Measurements from ENCODE around the gene AQP4.

The AQP4 gene

GRCh38 chr18:26874283-26874682, 8.8 kb upstream of the AQP4 start:
- no peaks in the 10 kb centered on the region for H3K9me3 ChIP-seq
- no peak for TF ChIP-seq Cebpa-rat (IDR thresholded peaks at IDR 0.05)
- no peaks in the 10 kb centered on the region for H3K27me3 ChIP-seq

DNA sequence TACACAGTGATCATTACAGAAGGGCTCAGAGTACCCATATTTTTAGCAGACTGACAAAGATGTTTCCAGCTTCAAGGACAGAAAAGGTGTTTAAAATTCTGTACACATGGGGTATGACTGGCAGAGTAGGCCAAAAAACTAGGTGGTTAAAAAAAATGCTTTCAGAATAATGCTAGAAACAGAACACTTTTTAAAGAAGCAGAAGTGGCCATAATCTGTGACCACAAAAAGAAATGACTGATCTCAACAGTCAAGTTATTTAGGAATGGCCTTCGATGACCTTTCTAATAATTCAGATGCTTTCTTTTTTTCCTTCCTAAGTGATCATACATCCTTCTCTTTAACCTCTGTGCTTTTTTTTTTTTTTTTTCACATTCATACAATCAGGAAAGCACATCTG, 4.1 kb upstream of the AQP4 start:
- no peak overlapping the region for H3K9ac ChIP-seq
- no peak for TF ChIP-seq Cebpa-rat (IDR thresholded peaks at IDR 0.05)
- H3K36me3 ChIP-seq: no peaks in the 10 kb centered on the region
- 0 out of 2 replicates have a peak, but pooled peaks cover under 1% of the 10 kb centered on the region for H3K4me1 ChIP-seq
- no peak overlapping the region for H3K4me2 ChIP-seq
- no peaks in the 10 kb centered on the region for H4K20me1 ChIP-seq
- no peaks in the 10 kb centered on the region for H3K27me3 ChIP-seq
- no peak overlapping the region for H3K27ac ChIP-seq
- H3K9me3 ChIP-seq: no peaks in the 10 kb centered on the region
- H3K4me3 ChIP-seq: no peak overlapping the region

More at GRCh38 chr18:26874283-26874682, 8.8 kb upstream of the AQP4 start:
- Histone ChIP-seq H3K4me3 (no peak overlapping the region), H3K9ac (no peak overlapping the region), H3K4me1 (no peaks in the 10 kb centered on the region), H3K36me3 (no peaks in the 10 kb centered on the region), H3K4me2 (no peak overlapping the region), H4K20me1 (no peaks in the 10 kb centered on the region), H3K27ac (no peak overlapping the region)

- H3K4me3 ChIP-seq: no peak overlapping the region
- H3K4me1 ChIP-seq: 0 out of 2 replicates have a peak, but pooled peaks cover 6% of the 10 kb centered on the region
- H4K20me1 ChIP-seq: no peaks in the 10 kb centered on the region
- no peaks in the 10 kb centered on the region for H3K27me3 ChIP-seq
- H3K36me3 ChIP-seq: no peaks in the 10 kb centered on the region
- no peaks in the 10 kb centered on the region for H3K9me3 ChIP-seq
- no peak overlapping the region for H3K9ac ChIP-seq
- no peak for TF ChIP-seq Cebpa-rat (IDR thresholded peaks at IDR 0.05)
- no peak overlapping the region for H3K27ac ChIP-seq
- H3K4me2 ChIP-seq: no peak overlapping the region
These were observed 3.6 kb upstream of the AQP4 start for GRCh38 chr18:26868968-26869586.

- H4K20me1 ChIP-seq: no peaks in the 10 kb centered on the region
- H3K9ac ChIP-seq: no peak overlapping the region
- H3K4me1 ChIP-seq: 0 out of 2 replicates have a peak, but pooled peaks cover 8% of the 10 kb centered on the region
- H3K4me3 ChIP-seq: no peak overlapping the region
- H3K9me3 ChIP-seq: 0 out of 2 replicates have a peak, but pooled peaks cover 5% of the 10 kb centered on the region
- no peak overlapping the region for H3K27ac ChIP-seq
- no peak for TF ChIP-seq Cebpa-rat (IDR thresholded peaks at IDR 0.05)
- no peak overlapping the region for H3K4me2 ChIP-seq
- H3K36me3 ChIP-seq: no peaks in the 10 kb centered on the region
- H3K27me3 ChIP-seq: no peaks in the 10 kb centered on the region
These were observed 2.0 kb upstream of the AQP4 start for GRCh38 chr18:26867471-26867870.

- H3K4me3 ChIP-seq: no peak overlapping the region
- H3K27me3 ChIP-seq: no peaks in the 10 kb centered on the region
- H3K4me2 ChIP-seq: peak overlapping the region; percentile 17
- no peak for TF ChIP-seq Cebpa-rat (IDR thresholded peaks at IDR 0.05)
- H3K9ac ChIP-seq: no peak overlapping the region
- no peak overlapping the region for H3K27ac ChIP-seq
- no peaks in the 10 kb centered on the region for H3K36me3 ChIP-seq
- 0 out of 2 replicates have a peak, but pooled peaks cover 8% of the 10 kb centered on the region for H3K4me1 ChIP-seq
- 0 out of 2 replicates have a peak, but pooled peaks cover 5% of the 10 kb centered on the region for H3K9me3 ChIP-seq
- H4K20me1 ChIP-seq: no peaks in the 10 kb centered on the region
These were observed 849 bp downstream of the AQP4 start for GRCh38 chr18:26864658-26865057.

- TF ChIP-seq Cebpa-rat (IDR thresholded peaks at IDR 0.05): no peak
- H3K4me3 ChIP-seq: no peak overlapping the region
These were observed 1.5 kb downstream of the AQP4 start for GRCh38 chr18:26863921-26864497.

GRCh38 chr18:26863122-26863879, 2.2 kb downstream of the AQP4 start:
- Histone ChIP-seq H3K9ac (no peak overlapping the region), H3K4me3 (no peak overlapping the region)

More at GRCh38 chr18:26863921-26864497, 1.5 kb downstream of the AQP4 start:
- Histone ChIP-seq H3K27ac (no peak overlapping the region), H3K27me3 (no peaks in the 10 kb centered on the region), H3K9me3 (0 out of 2 replicates have a peak, but pooled peaks cover 5% of the 10 kb centered on the region), H3K36me3 (no peaks in the 10 kb centered on the region), H3K4me2 (peak overlapping the region; percentile 17), H4K20me1 (no peaks in the 10 kb centered on the region), H3K4me1 (0 out of 2 replicates have a peak, but pooled peaks cover 8% of the 10 kb centered on the region), H3K9ac (no peak overlapping the region)

GRCh38 chr18:26862084-26862483, 3.4 kb downstream of the AQP4 start:
- no peak overlapping the region for H3K4me2 ChIP-seq
- no peak overlapping the region for H3K4me3 ChIP-seq
- no peak overlapping the region for H3K27ac ChIP-seq
- H3K9ac ChIP-seq: no peak overlapping the region
- H3K36me3 ChIP-seq: no peaks in the 10 kb centered on the region
- no peaks in the 10 kb centered on the region for H4K20me1 ChIP-seq
- TF ChIP-seq Cebpa-rat (IDR thresholded peaks at IDR 0.05): no peak
- 0 out of 2 replicates have a peak, but pooled peaks cover 8% of the 10 kb centered on the region for H3K4me1 ChIP-seq
- no peaks in the 10 kb centered on the region for H3K27me3 ChIP-seq
- H3K9me3 ChIP-seq: 0 out of 2 replicates have a peak, but pooled peaks cover 5% of the 10 kb centered on the region

More at GRCh38 chr18:26863122-26863879, 2.2 kb downstream of the AQP4 start:
- Histone ChIP-seq H3K36me3 (no peaks in the 10 kb centered on the region), H4K20me1 (no peaks in the 10 kb centered on the region), H3K4me1 (0 out of 2 replicates have a peak, but pooled peaks cover 8% of the 10 kb centered on the region), H3K27me3 (no peaks in the 10 kb centered on the region), H3K9me3 (0 out of 2 replicates have a peak, but pooled peaks cover 5% of the 10 kb centered on the region), H3K27ac (no peak overlapping the region), H3K4me2 (no peak overlapping the region)
- no peak for TF ChIP-seq Cebpa-rat (IDR thresholded peaks at IDR 0.05)

DNA sequence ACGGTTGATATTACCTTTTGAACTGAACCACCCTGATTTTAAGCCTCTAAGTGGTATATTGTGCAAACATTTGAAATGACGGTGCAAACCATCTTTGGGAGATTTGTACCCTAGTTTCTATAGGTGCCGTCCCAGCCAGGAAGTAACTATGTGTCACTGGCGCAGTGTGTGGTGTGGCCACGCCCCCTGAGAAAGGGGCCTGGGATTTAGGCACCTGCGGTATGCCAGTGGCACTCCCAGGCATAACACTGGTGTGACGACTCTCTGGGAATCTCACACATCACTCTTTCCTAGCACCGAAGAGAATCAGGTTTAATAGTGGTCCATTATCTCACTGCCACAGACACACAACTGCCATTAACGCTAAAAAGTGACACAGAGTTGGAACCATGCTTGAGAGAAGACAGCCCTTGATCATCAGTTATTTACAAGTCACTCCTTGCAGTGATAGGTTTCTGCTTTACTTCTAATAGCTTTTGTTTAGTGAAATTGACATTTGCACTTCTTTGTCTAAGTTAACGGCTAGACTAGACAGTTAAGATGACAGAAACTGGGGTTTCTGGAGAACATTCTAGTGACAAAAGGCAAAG, 11.1 kb downstream of the AQP4 start:
- no peaks in the 10 kb centered on the region for H4K20me1 ChIP-seq
- TF ChIP-seq Cebpa-rat (IDR thresholded peaks at IDR 0.05): no peak
- no peaks in the 10 kb centered on the region for H3K9me3 ChIP-seq
- H3K27ac ChIP-seq: no peak overlapping the region
- H3K9ac ChIP-seq: no peak overlapping the region
- H3K4me1 ChIP-seq: no peaks in the 10 kb centered on the region
- no peaks in the 10 kb centered on the region for H3K27me3 ChIP-seq
- no peaks in the 10 kb centered on the region for H3K36me3 ChIP-seq
- H3K4me2 ChIP-seq: no peak overlapping the region
- no peak overlapping the region for H3K4me3 ChIP-seq

All from BLaER1 (cell line).